Activated CD4-positive, CD25-positive, alpha-beta regulatory T cell treated with anti-CD3 and anti-CD28 coated beads, Interleukin-2, amount 50 U/mL, for 24 hours (primary cell): ENCODE results near the gene RIMBP2.

Experiments used
- ATAC-seq, 2 donors: fragments of 150-1000 bp; cut with Tn5 transposase; one replicate each; pipeline ENCODE4 v1.10.0; 2021; ENCODE audit warnings: mild to moderate bottlenecking in 1 of 2, moderate library complexity in 1 of 2

The RIMBP2 gene

DNA sequence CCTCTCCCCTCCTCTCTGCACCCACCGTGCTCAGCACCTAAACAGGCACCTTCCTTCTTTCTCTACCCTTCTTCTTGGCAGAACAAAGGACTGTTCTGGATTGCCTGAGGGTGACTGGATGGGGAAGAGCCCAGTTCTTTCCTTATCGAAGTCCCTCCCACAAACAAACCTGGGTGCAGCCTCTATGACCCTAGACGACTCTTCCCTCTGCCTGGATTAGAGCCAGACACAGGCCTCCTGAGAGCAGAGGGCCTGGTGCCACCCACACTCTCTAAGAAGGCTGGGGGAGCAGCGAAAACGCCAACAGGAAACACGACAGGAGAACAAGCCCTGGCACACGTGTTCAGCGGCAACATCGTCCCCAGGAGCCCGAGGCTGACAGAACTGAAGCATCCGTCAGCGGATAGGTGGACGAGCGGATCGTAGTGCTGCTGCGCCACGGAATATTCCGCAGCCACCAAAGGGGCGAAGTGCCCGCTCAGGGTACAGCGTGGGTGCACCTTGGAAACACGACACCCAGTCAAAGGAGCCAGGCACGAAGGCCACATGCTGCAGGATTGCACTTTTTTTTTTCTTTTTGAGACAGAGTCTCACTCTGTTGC is 38.0 kb downstream of the RIMBP2 start:
- ATAC-seq, result no peak

DNA sequence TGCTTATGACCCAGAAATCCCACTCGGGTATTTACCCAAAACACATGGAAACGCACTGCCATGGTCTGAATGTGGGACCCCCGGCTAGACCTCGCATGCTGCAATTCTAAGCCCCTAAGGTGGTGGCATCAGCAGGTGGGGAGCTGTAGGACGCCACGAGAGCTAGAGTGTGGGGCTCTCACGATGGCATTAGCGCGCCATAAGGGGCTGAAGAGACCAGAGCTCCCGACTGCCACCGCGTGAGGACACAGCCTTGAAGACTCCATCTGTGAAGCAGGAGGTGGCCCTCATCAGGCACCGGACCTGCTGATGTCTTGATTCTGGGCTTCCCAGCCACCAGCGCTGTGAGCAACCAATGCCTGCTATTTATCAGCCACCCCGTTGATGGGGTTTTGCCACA is 40.3 kb downstream of the RIMBP2 start:
- no peak for ATAC-seq

DNA sequence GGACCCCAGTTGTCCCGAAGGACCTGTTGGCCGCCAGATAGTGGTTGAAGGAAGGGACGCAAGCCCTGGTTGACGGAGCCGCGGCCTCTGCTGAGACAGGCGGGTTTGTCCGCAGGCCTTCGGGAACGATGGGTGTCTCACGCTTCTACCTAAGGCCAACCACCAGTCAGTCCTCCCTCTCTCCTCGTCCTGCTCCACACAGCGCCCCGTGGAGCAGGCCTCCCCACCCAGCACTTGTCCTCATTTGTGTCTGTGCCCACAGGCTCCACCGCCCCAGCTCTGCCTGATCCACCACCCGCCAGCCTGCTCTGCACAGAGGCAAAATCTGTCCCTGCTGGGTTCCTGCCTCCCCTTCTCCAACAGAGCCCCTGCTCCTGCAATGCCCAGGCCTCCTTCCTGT is 41.0 kb downstream of the RIMBP2 start:
- no peak for ATAC-seq

DNA sequence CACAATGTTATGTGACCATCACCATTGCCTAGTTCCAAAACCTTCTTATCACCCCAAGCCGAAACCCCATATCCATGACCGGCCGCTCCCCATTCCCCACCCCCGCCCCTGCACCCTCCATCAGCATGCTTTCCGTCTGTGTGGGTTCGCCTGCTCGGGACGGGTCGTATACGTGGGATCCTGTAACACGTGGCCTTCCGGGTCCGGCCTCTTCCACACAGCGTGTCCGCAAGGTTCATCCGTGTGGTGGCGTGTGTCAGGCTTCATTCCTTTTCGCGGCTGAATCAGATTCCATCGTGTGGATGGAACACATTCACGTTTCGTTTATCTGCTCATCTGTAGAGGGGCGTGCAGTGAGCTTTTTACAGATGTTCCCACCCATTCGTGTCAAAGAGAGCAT is 41.4 kb downstream of the RIMBP2 start:
- ATAC-seq, result no peak

DNA sequence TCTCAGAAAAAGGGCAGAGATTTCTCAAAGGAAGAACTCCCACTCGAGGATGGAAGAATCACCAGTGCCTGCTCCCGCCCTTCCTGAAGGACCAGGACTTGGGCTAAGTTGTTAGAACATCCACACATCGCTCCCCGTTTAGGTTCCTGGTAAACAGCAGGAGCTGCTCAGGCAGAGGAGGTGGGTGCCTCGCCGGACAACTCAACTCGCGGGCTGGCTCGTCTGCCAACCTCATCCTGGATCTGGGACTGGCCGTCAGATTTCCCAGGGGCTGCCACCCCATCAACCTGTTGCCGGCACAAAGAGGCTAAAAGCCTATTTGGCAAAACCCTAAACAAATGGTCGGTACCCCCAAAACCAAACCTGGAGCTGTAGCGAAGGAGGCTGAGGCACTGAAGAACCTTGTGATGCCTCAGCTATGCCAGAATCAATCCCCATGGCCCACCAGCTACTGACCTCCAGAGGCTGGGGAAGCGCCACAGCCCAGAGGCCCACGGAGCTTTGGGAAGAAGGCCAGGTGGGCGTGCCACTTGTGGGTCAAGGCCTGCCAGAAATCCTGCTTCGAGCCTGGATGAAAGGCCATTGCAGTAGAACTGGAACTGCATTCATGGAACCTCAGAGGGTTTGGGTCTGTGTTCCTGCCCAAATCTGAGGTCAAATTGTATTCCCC is 42.9 kb downstream of the RIMBP2 start:
- ATAC-seq, result no peak

DNA sequence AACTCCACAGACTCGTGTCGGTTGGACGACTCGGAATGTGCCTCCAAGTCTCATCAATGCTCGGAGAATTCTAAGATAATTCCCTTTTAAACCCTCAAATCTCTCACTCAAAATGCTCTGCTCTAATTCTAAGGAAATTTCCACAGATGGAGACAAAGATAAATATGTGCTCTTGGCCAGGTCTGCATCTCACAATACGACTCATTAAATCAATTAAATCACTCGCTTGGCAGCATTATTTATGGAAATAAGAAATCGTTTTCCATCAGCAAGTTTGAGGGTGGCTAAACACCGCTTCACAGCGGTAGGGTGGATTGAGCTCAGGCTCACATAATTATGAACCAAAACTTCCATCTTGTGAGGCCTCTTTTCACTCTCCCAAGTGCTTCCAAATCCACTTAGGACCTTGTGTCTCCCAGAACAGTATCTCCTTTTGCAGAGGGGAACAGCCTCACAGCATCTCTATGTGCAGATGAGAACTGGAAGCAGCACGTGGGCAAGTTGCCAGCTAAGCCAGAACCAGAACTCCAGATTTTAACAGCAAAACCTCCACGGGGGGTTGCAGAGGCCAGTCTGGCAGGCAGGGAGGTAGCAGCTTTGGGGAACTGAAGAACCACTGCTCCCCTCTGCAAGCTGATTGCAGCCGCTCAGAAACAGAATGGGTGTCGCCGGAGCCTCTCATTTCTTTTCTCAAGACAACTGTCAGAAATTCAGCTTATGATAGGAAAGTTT is 43.8 kb downstream of the RIMBP2 start:
- no peak for ATAC-seq

DNA sequence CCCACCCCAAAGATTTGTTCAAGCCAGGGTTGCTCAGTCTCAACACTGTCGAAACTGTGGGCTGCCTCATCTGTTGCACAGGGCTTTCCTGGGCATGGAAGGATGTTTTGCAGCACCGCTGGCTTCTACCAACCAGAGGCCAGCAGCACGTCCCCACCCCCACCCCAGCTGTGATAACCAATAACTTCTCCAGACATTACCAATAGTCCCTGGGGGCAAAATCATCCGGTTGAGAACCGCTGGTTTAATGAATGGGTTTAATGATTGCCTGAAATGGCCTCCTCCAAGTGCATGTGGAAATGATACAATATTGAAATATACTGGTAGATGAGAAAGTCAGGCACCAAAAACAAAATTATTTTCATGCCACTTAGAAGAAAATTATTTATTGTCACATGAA is 44.5 kb downstream of the RIMBP2 start:
- no peak for ATAC-seq

DNA sequence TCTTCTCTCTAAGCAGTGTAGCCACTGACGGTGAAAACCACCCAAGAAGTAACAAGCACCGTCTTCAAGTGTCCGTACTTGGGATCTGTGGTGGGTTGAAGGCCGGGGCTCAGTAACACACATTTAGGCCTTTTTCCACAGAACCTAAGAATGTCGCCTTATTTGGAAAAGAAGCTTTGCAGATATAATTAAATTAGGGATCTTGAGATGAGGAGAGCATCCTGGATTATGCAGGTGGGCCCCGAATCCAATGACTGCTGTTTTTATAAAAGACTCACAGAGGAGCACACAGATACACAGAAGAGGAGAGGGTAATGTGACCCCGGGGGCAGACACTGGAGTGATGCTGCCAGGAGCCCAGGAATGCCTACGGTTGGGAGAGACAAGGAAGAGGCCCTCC is 46.3 kb downstream of the RIMBP2 start:
- ATAC-seq, result no peak

DNA sequence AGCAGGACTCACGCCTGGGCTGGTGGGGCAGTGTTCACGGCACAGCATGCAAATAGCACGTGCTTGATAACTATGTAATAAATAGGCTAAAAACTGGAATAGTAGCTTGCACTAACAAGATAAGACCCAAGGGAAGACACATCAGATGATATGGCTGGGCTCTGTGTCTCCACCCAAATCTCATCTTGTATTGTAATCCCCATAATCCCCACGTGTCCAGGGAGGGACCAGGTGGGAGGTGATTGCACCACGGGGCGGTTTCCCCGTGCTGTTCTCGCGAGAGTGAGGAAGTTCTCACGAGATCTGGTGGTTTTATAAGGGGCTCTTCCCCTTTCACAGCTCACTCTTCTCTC is 46.9 kb downstream of the RIMBP2 start:
- no peak for ATAC-seq

DNA sequence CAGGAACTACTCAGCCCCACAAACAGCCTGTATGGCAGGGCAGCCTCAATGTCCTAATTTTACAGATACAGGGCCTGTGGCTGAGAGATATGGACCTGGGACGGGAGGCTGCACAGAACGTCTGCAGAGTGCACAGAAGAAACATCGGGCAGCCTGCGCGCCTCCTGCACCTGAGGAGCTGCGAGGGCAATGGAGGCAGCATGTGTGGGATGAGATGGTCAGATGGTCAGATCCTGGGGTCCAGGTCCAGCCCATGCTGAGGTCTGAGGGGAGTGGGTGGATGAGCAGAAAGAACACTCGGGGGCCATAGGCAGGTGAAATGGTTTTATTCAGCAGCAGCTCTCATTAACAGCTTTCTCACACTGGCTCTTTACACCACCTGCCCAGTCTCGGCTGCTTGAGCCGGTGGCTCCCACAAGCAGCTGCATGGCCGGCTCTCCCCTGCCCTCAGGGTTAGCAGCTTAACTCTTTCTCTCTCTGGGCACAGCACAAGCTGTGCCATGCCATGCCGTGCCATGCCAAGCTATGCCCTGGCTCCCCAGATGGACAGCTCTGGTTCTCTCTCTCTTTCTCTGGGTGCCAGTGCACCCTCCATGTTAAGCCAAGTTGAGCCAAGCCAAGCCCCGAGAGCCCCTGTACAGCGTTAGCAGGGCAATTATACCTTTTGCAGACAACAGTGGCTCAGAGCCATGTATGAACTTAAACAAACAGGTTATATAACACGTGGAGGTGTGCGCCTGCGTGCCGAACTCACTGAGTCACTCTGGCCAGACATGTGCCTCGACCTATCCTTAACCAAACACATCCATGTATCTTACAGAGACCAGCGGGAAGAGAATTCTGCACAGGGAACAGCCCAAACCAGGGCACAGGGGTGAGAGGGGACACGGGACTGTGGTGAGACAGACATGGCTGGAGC is 47.6 kb downstream of the RIMBP2 start:
- no peak for ATAC-seq

DNA sequence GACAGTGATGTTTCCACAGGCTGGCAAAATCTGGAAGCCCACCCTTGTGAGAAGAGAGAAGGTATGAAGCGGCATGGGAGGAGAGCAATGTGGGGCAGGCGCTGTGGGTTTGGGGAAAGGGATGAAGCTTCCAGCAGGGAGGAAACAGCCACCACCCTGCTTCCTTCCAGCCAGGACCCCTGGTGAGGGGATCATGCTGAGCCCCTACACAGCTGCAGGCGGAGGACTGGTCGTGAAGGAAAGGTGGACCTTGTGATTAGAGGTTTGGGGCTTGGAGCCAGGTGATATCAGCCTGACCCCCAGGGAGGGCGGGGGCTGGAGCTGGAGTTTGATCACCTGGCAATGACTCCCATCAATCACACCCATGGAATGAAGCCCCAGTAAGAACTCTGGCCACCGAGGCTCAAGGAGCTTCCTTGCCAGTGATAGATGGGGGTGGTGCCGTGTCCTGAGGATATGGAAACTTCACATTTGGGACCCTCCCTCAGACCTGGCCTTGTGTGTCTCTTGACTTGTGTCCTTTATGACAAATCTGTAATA is 48.6 kb downstream of the RIMBP2 start:
- ATAC-seq, result no peak

DNA sequence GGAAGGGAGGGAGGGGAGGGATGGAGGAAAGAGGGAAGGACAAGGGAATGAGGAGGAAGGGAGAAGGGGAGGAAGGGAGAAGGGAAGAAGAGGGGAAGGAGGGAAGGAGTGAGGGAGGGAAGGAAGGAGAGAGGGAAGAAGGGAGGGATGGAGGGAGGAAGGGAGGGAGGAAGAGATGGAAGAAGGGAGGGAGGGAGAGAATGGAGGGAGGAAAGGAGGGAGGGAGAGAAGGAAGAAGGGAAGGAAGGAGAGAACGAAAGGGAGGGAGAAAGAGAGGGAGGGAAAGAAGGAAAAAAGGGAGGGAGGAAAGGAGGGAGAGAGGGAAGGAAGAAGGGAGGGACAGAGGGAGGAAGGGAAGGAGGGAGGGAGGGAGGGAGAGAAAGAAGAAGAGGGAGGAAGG is 49.5 kb downstream of the RIMBP2 start:
- ATAC-seq, result no peak

DNA sequence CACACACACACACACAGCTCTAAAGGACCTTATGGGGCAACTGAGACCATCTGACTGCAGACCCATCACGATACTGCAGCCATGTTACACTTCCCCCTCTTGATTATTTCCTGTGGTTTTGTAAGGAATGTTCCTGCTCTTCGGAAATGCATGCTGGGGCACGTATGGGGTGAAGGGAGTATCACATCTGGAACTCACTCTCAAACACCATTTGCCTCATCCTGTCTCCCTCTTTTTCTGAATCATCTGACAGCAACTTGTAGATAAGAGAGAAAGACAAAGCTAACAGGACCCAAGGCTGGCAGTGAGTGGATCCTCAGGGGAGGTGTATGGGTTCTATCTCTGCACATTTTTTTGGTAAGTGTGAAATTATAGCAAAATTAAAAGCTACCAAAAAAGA is 50.3 kb downstream of the RIMBP2 start:
- ATAC-seq, result no peak

DNA sequence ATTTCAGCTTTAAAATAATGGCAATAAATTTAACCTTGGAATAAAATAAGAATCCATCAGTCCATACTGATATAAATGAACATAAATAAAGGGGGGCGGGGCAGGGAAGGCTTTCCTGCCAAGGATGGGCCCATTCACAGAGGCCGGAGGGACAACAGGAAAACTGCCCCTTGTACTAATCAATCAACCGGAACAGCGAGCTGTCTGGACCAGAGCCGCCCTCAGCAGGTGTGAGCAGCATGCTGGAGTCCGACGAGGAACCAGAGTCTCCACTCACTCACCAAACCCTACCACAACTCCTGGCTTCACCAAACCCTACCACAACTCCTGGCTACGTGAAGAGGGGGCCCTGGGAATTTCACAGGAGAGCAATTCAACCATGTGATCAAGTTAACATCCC is 51.3 kb downstream of the RIMBP2 start:
- ATAC-seq, result no peak

DNA sequence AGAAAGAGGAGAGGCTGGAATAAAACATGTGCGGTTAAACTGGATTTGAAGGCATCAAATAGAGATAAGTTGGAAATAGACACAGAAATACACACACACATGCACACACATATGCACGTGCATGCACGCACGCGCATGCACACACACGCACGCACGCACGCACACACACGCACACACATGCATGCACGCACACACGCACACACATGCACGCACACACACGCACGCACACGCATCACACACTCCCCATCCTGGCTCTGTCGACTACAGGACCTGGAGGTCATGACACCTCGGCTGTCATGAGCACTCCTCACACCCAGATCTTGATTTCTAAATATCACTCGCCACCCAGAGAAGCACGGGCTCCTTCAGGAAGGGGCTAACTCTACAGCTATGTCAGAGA is 51.8 kb downstream of the RIMBP2 start:
- ATAC-seq, result no peak

DNA sequence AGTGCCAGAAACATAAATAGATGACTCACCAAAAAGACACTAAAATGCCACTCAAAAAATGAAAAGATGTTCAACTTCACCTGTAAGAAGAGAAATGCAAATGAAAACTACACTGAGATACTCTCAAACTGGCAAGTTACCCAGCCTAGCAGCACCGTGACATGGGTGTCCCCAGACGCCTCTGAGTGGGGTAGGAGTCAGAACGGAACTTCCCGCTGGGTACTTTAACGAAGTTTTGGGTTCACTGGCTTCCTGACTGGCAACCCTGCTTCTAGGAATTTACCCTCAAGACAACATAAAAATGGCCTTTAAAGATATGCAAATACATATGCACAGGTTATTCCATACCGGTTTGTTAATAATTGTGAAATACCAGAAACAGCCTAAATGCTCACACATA is 52.6 kb downstream of the RIMBP2 start:
- no peak for ATAC-seq

DNA sequence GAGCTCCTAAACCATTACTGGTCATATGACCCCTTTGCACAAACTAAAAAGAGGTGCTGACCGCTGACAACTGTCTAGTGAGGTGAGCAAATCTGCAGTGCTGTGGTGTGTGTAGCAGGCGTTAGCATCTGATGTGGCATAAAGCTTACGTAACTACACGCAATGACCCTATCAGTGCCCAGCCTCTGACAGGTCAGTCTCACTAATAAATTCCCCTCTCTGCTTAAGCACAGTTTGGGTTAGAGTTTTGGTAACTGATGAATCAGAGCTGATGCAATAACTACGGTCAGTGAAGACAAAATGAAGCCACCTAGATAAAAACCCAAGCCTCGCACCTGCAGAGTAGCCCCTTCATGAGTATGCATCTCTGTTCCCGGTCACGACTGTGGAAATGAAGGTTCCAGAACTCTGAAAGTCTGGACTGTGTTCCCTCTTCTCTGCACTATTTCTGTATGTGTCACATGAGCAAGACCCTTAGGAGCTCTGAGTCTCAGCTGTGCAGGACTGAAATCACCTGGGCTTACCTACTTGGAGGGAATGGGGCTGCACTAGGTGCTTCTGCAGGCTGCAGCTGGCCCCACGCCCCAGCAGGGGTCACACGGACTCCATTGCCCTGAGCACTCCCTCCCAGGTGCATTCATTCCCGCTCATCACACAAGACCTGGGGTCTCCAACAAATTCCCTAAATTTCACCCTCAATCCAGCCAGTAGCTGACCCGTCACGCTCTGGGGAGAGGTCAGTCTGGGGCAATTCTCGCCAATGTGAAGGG is 54.4 kb downstream of the RIMBP2 start:
- ATAC-seq, result no peak

DNA sequence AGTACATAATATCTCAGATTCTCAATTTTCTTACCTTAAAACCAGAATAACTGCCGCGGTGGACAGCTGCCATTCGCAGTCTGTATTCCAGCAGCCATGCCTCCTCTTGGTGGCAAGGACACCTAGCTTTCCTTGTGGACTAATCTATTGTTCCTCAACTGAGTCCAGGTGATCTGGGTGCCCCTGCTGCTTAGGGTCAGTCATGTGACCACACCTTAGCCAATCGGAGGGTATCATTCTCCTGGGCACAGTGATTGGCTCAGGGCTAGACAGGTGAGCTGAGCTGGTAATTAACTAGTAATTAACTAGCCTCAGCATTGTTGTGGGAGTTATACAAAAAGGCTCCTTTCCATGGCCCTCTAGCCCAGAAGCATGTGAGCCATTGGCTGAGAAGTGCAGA is 55.0 kb downstream of the RIMBP2 start:
- ATAC-seq, result no peak

DNA sequence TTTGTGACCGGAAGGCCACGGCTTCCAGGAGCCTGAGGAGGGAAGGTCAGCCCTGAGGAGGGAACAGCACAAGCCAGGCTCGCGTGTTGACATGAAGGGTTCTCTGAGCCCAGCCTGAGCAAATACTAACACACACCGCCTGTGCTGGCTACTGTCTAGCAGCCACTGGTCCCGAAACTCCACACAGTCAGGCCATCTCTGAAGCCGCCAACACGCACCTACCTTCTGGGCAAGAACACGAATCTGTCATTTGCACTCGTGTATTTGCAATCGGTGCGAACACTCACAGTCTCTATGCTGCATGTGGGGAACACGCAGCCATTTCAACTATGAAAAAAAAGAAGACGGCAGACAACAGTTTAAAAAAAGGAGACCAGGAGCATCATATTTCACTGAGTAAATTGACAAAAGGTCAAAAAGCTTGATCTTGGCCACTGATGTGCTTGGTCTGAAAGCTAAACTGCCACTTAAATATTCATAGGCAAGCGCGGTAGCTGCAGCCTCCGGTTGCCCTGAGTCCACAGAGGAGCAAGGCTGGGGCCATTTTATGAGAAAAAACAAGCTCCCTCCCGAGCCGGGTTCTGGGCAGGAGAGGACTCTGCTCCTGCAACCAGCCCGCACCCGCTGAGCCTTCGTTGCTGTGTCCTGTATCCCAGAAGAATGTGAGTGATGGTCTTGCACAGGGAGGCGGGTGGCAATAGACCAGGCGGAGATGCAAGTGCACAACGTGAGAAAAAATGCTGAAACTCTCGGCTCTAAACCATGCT is 57.8 kb downstream of the RIMBP2 start:
- no peak for ATAC-seq

DNA sequence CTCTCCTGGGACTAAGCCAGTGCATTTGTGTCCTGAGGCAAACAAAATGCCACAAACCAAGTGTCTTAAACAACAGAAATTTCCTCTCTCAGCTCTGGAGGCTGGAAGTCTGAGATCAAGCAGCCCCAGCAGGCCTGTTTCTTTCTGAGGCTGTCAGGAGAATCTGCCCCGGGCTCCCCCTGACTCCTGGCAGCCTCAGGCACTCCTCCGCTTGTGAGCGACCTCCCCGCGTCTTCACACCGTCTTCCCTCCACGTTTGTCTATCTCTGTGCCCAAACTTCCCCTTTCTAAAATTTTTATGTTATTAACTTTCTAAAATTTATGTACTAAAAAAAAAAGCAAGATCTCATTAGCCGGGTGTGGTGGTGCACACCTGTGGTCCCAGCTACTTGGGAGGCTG is 59.7 kb downstream of the RIMBP2 start:
- no peak for ATAC-seq

DNA sequence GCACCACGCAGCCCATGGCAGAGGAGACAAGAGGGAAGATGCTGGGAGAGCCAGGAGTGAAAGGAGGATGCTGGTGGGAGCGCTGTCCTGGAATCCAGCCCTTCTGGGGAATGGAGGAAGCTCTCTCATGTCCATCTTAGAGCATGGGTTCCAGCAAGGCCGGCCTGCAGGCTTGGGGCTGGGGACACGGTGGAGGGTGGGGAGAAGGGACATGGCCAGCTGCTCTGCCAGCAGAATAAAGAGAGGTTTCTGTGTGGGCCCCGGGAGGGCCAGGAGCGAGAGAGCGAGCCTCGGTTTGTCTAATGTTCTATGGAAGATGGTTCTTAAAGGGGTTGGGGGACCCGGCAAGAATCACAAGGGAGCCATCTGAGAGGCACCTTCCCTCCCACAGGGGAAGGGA is 60.2 kb downstream of the RIMBP2 start:
- no peak for ATAC-seq

DNA sequence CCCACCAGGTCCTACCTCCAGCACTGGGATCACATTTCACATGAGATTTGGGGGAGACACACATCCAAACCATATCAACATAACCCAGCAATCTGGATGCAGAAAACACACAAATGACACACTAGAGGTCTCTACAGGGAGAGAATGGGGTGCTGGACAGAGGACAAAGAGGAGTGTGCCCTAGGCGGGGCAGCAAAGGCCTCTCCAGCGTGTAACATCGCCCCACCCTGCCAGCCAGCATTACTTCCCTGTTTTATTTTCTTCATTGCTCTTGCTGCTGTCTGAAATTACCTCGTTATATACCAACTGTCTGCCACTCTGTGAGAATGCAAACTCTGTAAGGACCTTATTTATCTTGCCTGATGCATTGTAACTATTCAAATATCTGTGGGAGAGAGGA is 61.1 kb downstream of the RIMBP2 start:
- no peak for ATAC-seq
